ENCODE measurements around the gene DGKA.

Gene DGKA

DNA sequence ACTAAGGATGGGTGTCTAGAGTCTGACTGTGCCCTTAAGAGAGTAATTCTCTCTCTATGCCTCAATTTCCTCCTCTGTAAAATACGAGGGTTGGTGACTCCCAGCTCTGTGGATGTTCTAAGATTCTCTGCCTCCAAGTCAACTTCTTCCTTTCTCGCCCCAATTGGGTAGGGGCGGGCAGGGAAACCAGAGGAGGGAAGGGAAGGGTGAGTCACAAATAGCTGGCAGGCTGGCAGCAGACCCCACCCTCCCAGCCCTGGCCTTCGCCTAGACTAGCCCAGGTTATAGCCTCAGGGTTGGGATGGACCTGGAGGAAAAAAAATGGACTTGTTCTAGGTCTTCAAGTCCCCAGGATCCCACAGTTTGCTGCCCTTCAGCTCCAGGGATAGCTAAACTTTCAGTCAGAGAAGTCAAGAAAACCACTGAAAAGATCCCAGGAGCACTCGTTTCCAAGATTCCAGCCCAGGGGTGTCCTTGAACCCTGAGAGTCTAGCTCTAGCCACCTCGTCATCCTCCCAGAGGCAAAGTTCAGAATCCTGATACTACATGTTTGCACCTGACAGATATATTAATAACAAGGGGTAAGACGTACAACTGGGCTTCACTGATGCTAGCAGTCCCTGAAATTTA is 2.3 kb downstream of the DGKA start:
- FAIRE-seq (no peak), DNase-seq (ENCODE audit: insufficient read length) (no peak)
- TF ChIP-seq POLR2AphosphoS5 (IDR thresholded peaks at IDR 0.05; ENCODE audit: low read depth, low read length) (no peak), TAF1 (IDR thresholded peaks at IDR 0.05; ENCODE audit: borderline replicate concordance, low read depth, low read length) (no peak), POLR2A (IDR thresholded peaks at IDR 0.05; ENCODE audit: low read depth, low read length) (no peak)

- FAIRE-seq (no peak), DNase-seq (ENCODE audit: insufficient read length) (no peak)
- no peak for TF ChIP-seq TAF1 (IDR thresholded peaks at IDR 0.05; ENCODE audit: borderline replicate concordance, low read depth, low read length)
- no peak for TF ChIP-seq POLR2A (IDR thresholded peaks at IDR 0.05; ENCODE audit: low read depth, low read length)
- TF ChIP-seq POLR2AphosphoS5 (IDR thresholded peaks at IDR 0.05; ENCODE audit: low read depth, low read length): no peak
These were observed 3.1 kb downstream of the DGKA start for GRCh38 chr12:55933799-55934742.

- no peak for FAIRE-seq
- no peak for DNase-seq (ENCODE audit: insufficient read length)
- TF ChIP-seq TAF1 (IDR thresholded peaks at IDR 0.05; ENCODE audit: borderline replicate concordance, low read depth, low read length): no peak
- TF ChIP-seq POLR2A (IDR thresholded peaks at IDR 0.05; ENCODE audit: low read depth, low read length): no peak
- no peak for TF ChIP-seq POLR2AphosphoS5 (IDR thresholded peaks at IDR 0.05; ENCODE audit: low read depth, low read length)
These were observed 3.8 kb downstream of the DGKA start for GRCh38 chr12:55934773-55935172.

DNA sequence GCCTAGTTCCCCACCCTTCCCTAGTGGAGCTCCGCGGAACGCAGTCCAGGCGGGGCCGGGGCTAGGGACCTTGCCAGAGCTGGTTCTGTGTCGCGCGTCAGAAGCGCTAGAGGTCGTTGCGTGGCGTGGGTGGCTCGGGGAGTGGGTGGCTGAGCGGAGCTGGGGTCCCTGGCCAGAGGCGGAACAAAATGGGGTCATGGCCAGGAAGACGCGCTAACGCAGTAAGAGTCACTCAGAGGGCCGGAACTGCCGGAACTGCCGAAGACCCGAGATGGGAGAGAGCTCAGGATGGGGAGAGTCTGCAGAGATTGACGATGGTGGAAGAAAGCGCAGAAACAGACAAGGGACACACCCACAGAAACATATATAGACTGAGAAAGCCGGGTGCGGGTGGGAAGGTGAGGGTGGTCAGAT is 4.8 kb downstream of the DGKA start:
- no peak for TF ChIP-seq TAF1 (IDR thresholded peaks at IDR 0.05; ENCODE audit: borderline replicate concordance, low read depth, low read length)
- TF ChIP-seq POLR2A (IDR thresholded peaks at IDR 0.05; ENCODE audit: low read depth, low read length): no peak
- TF ChIP-seq POLR2AphosphoS5 (IDR thresholded peaks at IDR 0.05; ENCODE audit: low read depth, low read length): no peak
- FAIRE-seq: no peak
- no peak for DNase-seq (ENCODE audit: insufficient read length)

DNA sequence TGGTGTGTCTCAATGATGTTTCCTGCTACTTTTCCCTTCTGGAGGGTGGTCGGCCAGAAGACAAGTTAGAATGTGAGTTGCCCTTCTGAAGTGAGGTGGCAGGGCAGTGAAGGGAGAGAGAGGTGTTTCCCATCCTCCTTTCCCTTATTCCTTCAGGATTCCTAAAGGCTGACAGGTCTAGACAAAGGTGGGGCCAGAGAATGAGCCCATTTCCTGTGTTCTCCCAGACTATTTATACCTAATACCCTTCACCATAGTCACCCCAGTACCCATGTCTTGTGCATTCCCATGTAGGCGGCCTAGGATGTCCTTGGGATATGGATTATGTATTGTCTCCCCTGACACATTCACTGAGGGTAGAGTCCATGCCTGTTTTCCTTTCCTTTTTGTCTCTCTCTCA is 7.0 kb downstream of the DGKA start:
- DNase-seq (ENCODE audit: insufficient read length) (no peak), FAIRE-seq (no peak)
- TF ChIP-seq POLR2AphosphoS5 (IDR thresholded peaks at IDR 0.05; ENCODE audit: low read depth, low read length): no peak
- TF ChIP-seq TAF1 (IDR thresholded peaks at IDR 0.05; ENCODE audit: borderline replicate concordance, low read depth, low read length): no peak
- TF ChIP-seq POLR2A (IDR thresholded peaks at IDR 0.05; ENCODE audit: low read depth, low read length): no peak

GRCh38 chr12:55938826-55939501 is 8.0 kb downstream of the DGKA start:
- DNase-seq (ENCODE audit: insufficient read length) (no peak), FAIRE-seq (no peak)

DNA sequence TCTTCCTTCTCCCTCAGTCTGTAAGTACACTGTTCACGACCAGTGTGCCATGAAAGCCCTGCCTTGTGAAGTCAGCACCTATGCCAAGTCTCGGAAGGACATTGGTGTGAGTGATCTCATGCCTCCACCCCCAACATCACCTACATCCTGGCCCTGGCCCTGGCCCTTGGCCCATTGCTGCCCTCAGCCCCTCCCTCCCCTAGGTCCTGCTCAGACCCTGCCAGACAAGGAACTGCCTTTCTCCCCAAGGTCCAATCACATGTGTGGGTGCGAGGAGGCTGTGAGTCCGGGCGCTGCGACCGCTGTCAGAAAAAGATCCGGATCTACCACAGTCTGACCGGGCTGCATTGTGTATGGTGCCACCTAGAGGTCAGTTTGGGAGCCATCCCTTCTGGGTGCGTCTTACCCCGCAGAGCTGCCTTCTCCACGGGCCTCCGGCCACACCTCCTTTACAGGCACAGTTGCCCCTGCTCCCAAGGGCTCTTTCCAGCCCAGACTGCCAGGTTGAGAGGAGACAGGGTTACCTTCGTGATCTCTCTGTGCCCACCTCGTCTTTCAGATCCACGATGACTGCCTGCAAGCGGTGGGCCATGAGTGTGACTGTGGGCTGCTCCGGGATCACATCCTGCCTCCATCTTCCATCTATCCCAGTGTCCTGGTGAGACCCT is 9.2 kb downstream of the DGKA start:
- TF ChIP-seq POLR2AphosphoS5 (IDR thresholded peaks at IDR 0.05; ENCODE audit: low read depth, low read length): no peak
- TF ChIP-seq POLR2A (IDR thresholded peaks at IDR 0.05; ENCODE audit: low read depth, low read length): no peak
- FAIRE-seq (peak; percentile 84), DNase-seq (ENCODE audit: insufficient read length) (peak; percentile 70)

More at GRCh38 chr12:55938826-55939501, 8.0 kb downstream of the DGKA start:
- TF ChIP-seq POLR2AphosphoS5 (IDR thresholded peaks at IDR 0.05; ENCODE audit: low read depth, low read length) (no peak), POLR2A (IDR thresholded peaks at IDR 0.05; ENCODE audit: low read depth, low read length) (no peak), TAF1 (IDR thresholded peaks at IDR 0.05; ENCODE audit: borderline replicate concordance, low read depth, low read length) (no peak)

- no peak for DNase-seq (ENCODE audit: insufficient read length)
- TF ChIP-seq POLR2AphosphoS5 (IDR thresholded peaks at IDR 0.05; ENCODE audit: low read depth, low read length) (no peak), TAF1 (IDR thresholded peaks at IDR 0.05; ENCODE audit: borderline replicate concordance, low read depth, low read length) (no peak), POLR2A (IDR thresholded peaks at IDR 0.05; ENCODE audit: low read depth, low read length) (no peak)
- no peak for FAIRE-seq
These were observed 11.1 kb downstream of the DGKA start for GRCh38 chr12:55942055-55942454.

- FAIRE-seq (no peak), DNase-seq (ENCODE audit: insufficient read length) (no peak)
- TF ChIP-seq POLR2A (IDR thresholded peaks at IDR 0.05; ENCODE audit: low read depth, low read length): no peak
- no peak for TF ChIP-seq POLR2AphosphoS5 (IDR thresholded peaks at IDR 0.05; ENCODE audit: low read depth, low read length)
- TF ChIP-seq TAF1 (IDR thresholded peaks at IDR 0.05; ENCODE audit: borderline replicate concordance, low read depth, low read length): no peak
These were observed 11.7 kb downstream of the DGKA start for GRCh38 chr12:55942577-55943136.

- DNase-seq (ENCODE audit: insufficient read length): no peak
- no peak for FAIRE-seq
- TF ChIP-seq TAF1 (IDR thresholded peaks at IDR 0.05; ENCODE audit: borderline replicate concordance, low read depth, low read length) (no peak), POLR2A (IDR thresholded peaks at IDR 0.05; ENCODE audit: low read depth, low read length) (no peak), POLR2AphosphoS5 (IDR thresholded peaks at IDR 0.05; ENCODE audit: low read depth, low read length) (no peak)
These were observed 15.6 kb downstream of the DGKA start for GRCh38 chr12:55946553-55946952.

GRCh38 chr12:55955344-55955743 is 24.4 kb downstream of the DGKA start:
- no peak for TF ChIP-seq TAF1 (IDR thresholded peaks at IDR 0.05; ENCODE audit: borderline replicate concordance, low read depth, low read length)
- no peak for TF ChIP-seq POLR2A (IDR thresholded peaks at IDR 0.05; ENCODE audit: low read depth, low read length)
- no peak for TF ChIP-seq POLR2AphosphoS5 (IDR thresholded peaks at IDR 0.05; ENCODE audit: low read depth, low read length)
- FAIRE-seq (no peak), DNase-seq (ENCODE audit: insufficient read length) (no peak)

Measured in GM12892 (cell line).